Prostate gland (tissue), 2 donors: ENCODE results near the gene COG2. TPM values are rescaled to one million over a fixed set of nuclear protein-coding genes. Genes with fewer than 3 reads are reported as not detected.

ENCODE experiments used
- DNase-seq: peaks from one replicate; pipeline ENCODE4 v3.0.0-alpha.2; 2019; ENCODE audit warnings: low spot score
- H3K27ac ChIP-seq, 2 donors: fragments of 200-600 bp; sonication (generic); 2 replicates each; pipeline ENCODE4 v1.5.1; 2017 to 2019
- H3K27me3 ChIP-seq: fragments of 200-600 bp; sonication (generic); replicated peaks from 2 replicates; pipeline ENCODE4 v1.5.1; 2019; ENCODE audit not compliant: insufficient read depth
- H3K36me3 ChIP-seq, 2 donors: fragments of 200-600 bp; sonication (generic); 1 replicate in 1 of 2; 2 replicates in 1 of 2; pipeline versions ENCODE4 v1.5.1 to v1.8.1; 2017 to 2019
- H3K4me1 ChIP-seq: fragments of 200-600 bp; sonication (generic); replicated peaks from 2 replicates; pipeline ENCODE4 v1.5.1; 2019
- H3K4me3 ChIP-seq, 2 donors: fragments of 200-600 bp; sonication (generic); 2 replicates each; pipeline ENCODE4 v1.5.1; 2017 to 2019
- H3K9me3 ChIP-seq: fragments of 200-600 bp; sonication (generic); 2 replicates; pipeline ENCODE4 v1.5.1; 2017
- POLR2A ChIP-seq: fragments of 450-650 bp; IDR thresholded peaks from one replicate; pipeline ENCODE4 v1.6.1; 2016; ENCODE audit warnings: antibody characterized with exemption, mild to moderate bottlenecking
- POLR2AphosphoS5 ChIP-seq: sonication (generic); formaldehyde crosslinking; IDR thresholded peaks from one replicate; pipeline ENCODE4 v1.6.1; 2017; ENCODE audit warnings: antibody characterized with exemption
- WGBS: methylation state at CpG from one replicate; pipeline ENCODE4 v1.1.5; 2018; 5-methylcytosine and 5-hydroxymethylcytosine counted together
- intact Hi-C: fragments of 100-400 bp; cut with DNase I; formaldehyde crosslinking; loops from one replicate; pipeline ENCODE4 v1.14.2; 2022
- total RNA-seq, 2 donors: library from RNA; depleted of rRNA; stranded (reverse); fragments of >200 nt; gene quantifications; one replicate each; pipeline ENCODE4 v1.1.0, GENCODE V29; 2016
- TF ChIP-seq, protein P1 (sequence below), 4 experiments: fragments of 200-600 bp in 2 of 4; fragments of 450-650 bp in 2 of 4; sonication (generic) in 2 of 4; IDR thresholded peaks; 1 replicate in 3 of 4; 2 replicates in 1 of 4; pipeline ENCODE4 v1.5.1; 2016 to 2019; ENCODE audit warnings: antibody characterized with exemption in 4 of 4, mild to moderate bottlenecking in 2 of 4, moderate library complexity in 2 of 4

The COG2 gene
- total RNA-seq, 2 donors from 2014 or later: 26.1 to 32.8 TPM

DNA sequence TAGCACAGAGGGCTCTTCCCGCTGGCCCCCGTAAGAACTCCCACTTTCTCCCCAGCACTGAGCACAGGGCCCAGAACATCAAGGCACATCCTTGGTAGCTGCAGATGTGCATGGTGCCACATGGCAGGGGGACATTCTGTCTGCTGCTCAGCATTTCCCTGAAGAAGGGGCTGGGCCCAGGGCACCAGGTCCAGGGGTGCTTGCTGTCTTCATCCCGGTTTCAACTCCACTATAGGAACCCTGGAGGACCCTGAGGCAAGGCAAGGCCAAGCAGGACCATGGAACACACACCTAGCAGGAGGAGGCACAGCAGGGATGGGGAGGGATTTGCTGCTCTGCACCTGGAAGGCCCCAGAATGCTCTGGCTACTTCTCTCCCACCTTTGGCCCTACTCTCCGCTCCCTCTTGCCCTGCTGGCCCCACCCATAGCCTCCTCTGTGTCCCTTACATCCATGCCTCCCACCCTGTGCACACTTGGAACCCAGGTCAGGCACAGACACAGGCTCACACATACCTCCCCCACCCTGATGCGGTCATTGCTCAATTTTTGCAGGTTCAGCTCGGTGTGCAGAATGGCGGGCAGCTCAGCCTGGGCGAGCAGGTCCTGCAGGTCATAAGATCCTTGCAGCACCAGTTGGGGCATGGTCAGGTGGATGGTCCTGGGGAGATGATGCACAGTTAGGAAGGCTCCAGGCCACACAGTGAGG lies 61.6 kb downstream of the COG2 start:
- 92% methylated on average over 8 of the region's 8 CpGs for WGBS
- H3K27ac ChIP-seq: no peak overlapping the region

DNA sequence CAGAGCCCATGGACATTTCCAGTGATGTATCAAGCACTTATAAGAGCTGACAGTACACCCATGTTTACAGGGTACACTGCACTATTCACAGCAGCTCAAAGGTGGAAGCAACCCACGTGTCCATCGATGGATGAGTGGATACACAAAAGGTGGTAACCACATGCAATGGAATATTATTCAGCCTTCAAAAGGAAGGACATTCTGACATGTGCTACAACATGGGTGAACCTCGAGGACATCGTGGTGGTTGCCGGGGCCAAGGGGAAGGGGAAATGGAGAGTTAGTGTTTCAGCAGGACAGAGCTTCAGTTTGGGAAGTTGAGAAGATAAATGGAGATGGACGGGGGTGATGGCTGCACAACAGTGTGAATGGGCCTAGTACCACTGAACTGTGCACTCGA lies 62.5 kb downstream of the COG2 start:
- Histone ChIP-seq H3K27ac (no peak overlapping the region), H3K27me3 (no peaks in the 10 kb centered on the region), H3K36me3 (no peaks in the 10 kb centered on the region), H3K4me3 (no peak overlapping the region), H3K9me3 (no peaks in the 10 kb centered on the region), H3K4me1 (no peaks in the 10 kb centered on the region)
- intact Hi-C loops: no loop called here
- TF ChIP-seq POLR2A (no peak), POLR2AphosphoS5 (no peak)
- TF ChIP-seq, protein P1, sequence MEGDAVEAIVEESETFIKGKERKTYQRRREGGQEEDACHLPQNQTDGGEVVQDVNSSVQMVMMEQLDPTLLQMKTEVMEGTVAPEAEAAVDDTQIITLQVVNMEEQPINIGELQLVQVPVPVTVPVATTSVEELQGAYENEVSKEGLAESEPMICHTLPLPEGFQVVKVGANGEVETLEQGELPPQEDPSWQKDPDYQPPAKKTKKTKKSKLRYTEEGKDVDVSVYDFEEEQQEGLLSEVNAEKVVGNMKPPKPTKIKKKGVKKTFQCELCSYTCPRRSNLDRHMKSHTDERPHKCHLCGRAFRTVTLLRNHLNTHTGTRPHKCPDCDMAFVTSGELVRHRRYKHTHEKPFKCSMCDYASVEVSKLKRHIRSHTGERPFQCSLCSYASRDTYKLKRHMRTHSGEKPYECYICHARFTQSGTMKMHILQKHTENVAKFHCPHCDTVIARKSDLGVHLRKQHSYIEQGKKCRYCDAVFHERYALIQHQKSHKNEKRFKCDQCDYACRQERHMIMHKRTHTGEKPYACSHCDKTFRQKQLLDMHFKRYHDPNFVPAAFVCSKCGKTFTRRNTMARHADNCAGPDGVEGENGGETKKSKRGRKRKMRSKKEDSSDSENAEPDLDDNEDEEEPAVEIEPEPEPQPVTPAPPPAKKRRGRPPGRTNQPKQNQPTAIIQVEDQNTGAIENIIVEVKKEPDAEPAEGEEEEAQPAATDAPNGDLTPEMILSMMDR (IDR thresholded peaks at IDR 0.05): no peak
- DNase-seq: no peak
- 96% methylated on average over 7 of the region's 7 CpGs for WGBS

More for the DNA sequence above, 61.6 kb downstream of the COG2 start:
- TF ChIP-seq POLR2A (no peak), POLR2AphosphoS5 (no peak)
- TF ChIP-seq, protein P1 (IDR thresholded peaks at IDR 0.05): no peak
- Histone ChIP-seq H3K36me3 (no peaks in the 10 kb centered on the region), H3K4me3 (no peak overlapping the region), H3K27me3 (no peaks in the 10 kb centered on the region), H3K4me1 (no peaks in the 10 kb centered on the region), H3K9me3 (no peaks in the 10 kb centered on the region)
- no peak for DNase-seq
- intact Hi-C loops: no loop called here

DNA sequence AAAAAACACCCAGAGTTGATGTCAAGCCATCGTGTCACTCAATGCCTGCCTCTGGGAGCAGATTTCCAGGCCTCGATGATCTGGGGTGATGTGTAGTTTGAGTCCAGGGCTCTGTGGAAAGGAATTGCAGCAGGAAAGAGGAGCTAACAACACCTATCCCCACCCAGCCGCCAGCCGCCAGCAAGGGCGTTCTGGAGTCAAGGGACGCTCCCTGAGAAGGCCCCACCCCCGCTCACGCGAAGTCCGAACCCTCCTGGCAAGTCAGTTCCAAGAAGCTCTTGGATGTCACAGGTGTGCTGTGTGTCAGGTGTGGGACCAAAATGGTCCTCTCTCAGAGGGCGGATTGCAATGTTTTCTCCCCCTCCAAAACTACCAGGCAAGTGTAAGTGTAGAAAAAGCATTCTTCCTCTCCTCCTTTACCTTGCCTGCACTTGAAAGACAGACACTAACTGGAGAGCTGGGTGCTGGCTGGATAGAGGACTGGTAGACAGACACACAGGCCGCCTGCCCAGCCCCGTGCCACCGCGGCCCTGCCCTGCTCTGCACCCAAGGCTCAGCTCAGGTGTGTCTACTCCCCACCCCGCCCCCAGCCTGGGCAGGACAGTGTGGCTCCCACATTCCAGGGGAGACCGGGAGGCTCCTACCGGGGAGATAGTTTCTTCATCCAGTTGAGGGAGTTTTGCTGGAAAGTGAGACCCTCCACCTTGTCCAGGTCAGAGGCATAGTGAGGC lies 63.2 kb downstream of the COG2 start:
- TF ChIP-seq POLR2A (no peak), POLR2AphosphoS5 (no peak)
- TF ChIP-seq, protein P1 (IDR thresholded peaks at IDR 0.05): no peak
- no peak overlapping the region for H3K4me3 ChIP-seq
- intact Hi-C loops: no loop called here
- H3K36me3 ChIP-seq: no peaks in the 10 kb centered on the region
- no peak overlapping the region for H3K27ac ChIP-seq
- WGBS: 89% methylated on average over 18 of the region's 18 CpGs
- H3K9me3 ChIP-seq: no peaks in the 10 kb centered on the region
- no peak for DNase-seq
- no peaks in the 10 kb centered on the region for H3K27me3 ChIP-seq
- H3K4me1 ChIP-seq: no peaks in the 10 kb centered on the region

DNA sequence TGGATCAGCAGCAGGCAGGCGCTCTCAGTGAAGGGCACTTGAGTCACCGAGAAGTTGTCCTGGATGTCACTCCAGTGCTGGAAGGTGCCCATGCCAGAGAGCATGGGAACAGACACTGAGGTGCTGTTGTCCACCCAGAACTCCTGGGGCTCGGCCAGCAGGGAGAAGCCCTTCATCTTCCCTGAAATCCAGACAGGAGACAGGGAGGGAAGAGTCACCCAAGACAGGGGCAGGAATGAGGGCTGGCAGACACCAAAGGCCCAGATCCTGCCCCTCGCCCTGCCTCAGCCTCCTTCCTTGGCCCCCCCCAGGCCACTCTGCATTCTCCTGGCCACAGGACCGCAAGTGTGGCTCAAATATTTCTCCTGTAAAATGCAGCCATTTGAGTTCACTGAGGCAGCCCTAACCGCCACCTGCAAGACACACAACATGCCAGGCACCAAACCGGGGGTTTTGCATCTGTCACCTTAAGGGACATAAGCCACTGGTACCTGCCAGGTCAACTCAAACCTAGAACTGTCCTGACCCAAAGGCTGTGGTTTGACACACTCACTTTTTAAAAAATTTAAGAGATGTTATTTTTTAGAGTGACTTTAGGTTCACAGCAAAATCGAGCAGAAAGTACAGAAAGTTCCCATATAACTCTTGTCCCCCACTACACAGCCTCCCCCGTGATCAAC lies 63.9 kb downstream of the COG2 start:
- intact Hi-C loops: no loop called here
- TF ChIP-seq POLR2AphosphoS5: no peak
- TF ChIP-seq, protein P1 (IDR thresholded peaks at IDR 0.05): no peak
- no peak for TF ChIP-seq POLR2A
- no peak for DNase-seq
- H3K4me3 ChIP-seq: no peak overlapping the region
- H3K27me3 ChIP-seq: no peaks in the 10 kb centered on the region
- H3K27ac ChIP-seq: no peak overlapping the region
- no peaks in the 10 kb centered on the region for H3K36me3 ChIP-seq
- WGBS: 90% methylated on average over 9 of the region's 9 CpGs
- no peaks in the 10 kb centered on the region for H3K9me3 ChIP-seq
- no peaks in the 10 kb centered on the region for H3K4me1 ChIP-seq
